K562 (cell line): ENCODE measurements around the gene XPNPEP3. TPM values are rescaled to one million over a fixed set of nuclear protein-coding genes. Genes with fewer than 3 reads are reported as not detected.

Experiments used
- BCL6 ChIP-seq: fragments of 250-450 bp; sonication (Bioruptor Pico); IDR thresholded peaks from 2 replicates; pipeline ENCODE4 v1.4.0; 2020
- CBX8 ChIP-seq: fragments of 200-600 bp; sonication (generic); IDR thresholded peaks from 2 replicates; pipeline ENCODE4 v1.6.1; 2012; ENCODE audit warnings: borderline replicate concordance, mixed run types, low read depth, mild to moderate bottlenecking, moderate library complexity, mixed read lengths, low read length, control low read depth, inconsistent platforms; ENCODE audit not compliant: poor library complexity, severe bottlenecking; ENCODE audit errors: extremely low read depth
- GATA2 ChIP-seq: sonication (generic); formaldehyde crosslinking; IDR thresholded peaks from 2 replicates; pipeline ENCODE4 v1.4.0; 2020; ENCODE audit warnings: mild to moderate bottlenecking, missing genetic modification reagents
- POLR3A ChIP-seq: IDR thresholded peaks from 2 replicates; pipeline ENCODE4 v1.6.1; 2011; ENCODE audit warnings: borderline replicate concordance, mild to moderate bottlenecking, moderate library complexity; ENCODE audit not compliant: insufficient read length, insufficient read depth; ENCODE audit errors: extremely low read depth
- RBM17 ChIP-seq: fragments of 200-400 bp; formaldehyde crosslinking; IDR thresholded peaks from 2 replicates; pipeline ENCODE4 v1.6.1; 2017; ENCODE audit warnings: low read depth, mild to moderate bottlenecking, low read length, borderline replicate concordance
- RHOXF2B ChIP-seq: fragments of 250-450 bp; sonication (Bioruptor Pico); conservative IDR thresholded peaks from 2 replicates; pipeline ENCODE4 v1.5.1; 2021
- ZFP91 ChIP-seq: sonication (generic); formaldehyde crosslinking; IDR thresholded peaks from 2 replicates; pipeline ENCODE4 v1.8.0; 2022; ENCODE audit warnings: mild to moderate bottlenecking, missing genetic modification reagents
- ZNF445 ChIP-seq: fragments of 250-450 bp; sonication (Bioruptor Pico); IDR thresholded peaks from 2 replicates; pipeline ENCODE4 v1.4.0; 2020; ENCODE audit warnings: low read depth, mild to moderate bottlenecking, moderate library complexity
- ZNF75A ChIP-seq: fragments of 450-650 bp; formaldehyde crosslinking; IDR thresholded peaks from 2 replicates; pipeline ENCODE4 v1.4.0; 2020; ENCODE audit warnings: mild to moderate bottlenecking
- polyA plus RNA-seq, 8 experiments: library from polyadenylated mRNA; depleted of rRNA in 4 of 8; stranded (reverse) in 5 of 8; unstranded in 3 of 8; fragments of >200 nt; fragmentation: Nextera tagmentation in 2 of 8; fragmentation: Illumina TruSeq in 1 of 8; extraction: Ambion mirVana in 2 of 8; extraction: Trizol in 1 of 8; gene quantifications; 2 replicates each; pipeline versions ENCODE4 v1.2.1 to v1.2.3, GENCODE V29; 2011 to 2014; ENCODE audit warnings: inconsistent platforms in 1 of 8, missing spikeins in 1 of 8
- total RNA-seq, 7 experiments: library from RNA; depleted of rRNA in 6 of 7; stranded (reverse); fragments of >200 nt in 6 of 7; fragmentation: Illumina TruSeq in 2 of 7; extraction: Trizol in 2 of 7; gene quantifications; 2 replicates each; pipeline versions ENCODE4 v1.2.1 to v1.2.3, GENCODE V29; 2011 to 2021; ENCODE audit warnings: low replicate concordance in 1 of 7
- TF ChIP-seq, protein P1 (sequence below): fragments of 450-650 bp; IDR thresholded peaks from 2 replicates; pipeline ENCODE4 v1.6.1; 2014; ENCODE audit warnings: low read depth, mild to moderate bottlenecking, moderate library complexity, borderline replicate concordance

Gene XPNPEP3
- total and polyA plus RNA-seq, 9 of the 15 experiments (the other 6 are each of a cell fraction or from before 2014, with no cell fraction given), result 9.1 to 22.6 (median 15.6) TPM

- no peak for TF ChIP-seq POLR3A
- no peak for TF ChIP-seq ZNF445 (CRISPR knock-in tag)
- TF ChIP-seq ZFP91 (CRISPR knock-in tag), result no peak
- TF ChIP-seq CBX8, result no peak
- TF ChIP-seq RBM17, result no peak
- TF ChIP-seq BCL6 (CRISPR knock-in tag), result no peak
- TF ChIP-seq, protein P1, sequence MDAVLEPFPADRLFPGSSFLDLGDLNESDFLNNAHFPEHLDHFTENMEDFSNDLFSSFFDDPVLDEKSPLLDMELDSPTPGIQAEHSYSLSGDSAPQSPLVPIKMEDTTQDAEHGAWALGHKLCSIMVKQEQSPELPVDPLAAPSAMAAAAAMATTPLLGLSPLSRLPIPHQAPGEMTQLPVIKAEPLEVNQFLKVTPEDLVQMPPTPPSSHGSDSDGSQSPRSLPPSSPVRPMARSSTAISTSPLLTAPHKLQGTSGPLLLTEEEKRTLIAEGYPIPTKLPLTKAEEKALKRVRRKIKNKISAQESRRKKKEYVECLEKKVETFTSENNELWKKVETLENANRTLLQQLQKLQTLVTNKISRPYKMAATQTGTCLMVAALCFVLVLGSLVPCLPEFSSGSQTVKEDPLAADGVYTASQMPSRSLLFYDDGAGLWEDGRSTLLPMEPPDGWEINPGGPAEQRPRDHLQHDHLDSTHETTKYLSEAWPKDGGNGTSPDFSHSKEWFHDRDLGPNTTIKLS, result no peak
- TF ChIP-seq RHOXF2B (CRISPR knock-in tag), result no peak
- TF ChIP-seq GATA2, result no peak
- TF ChIP-seq ZNF75A (CRISPR knock-in tag), result no peak
Observed at GRCh38 chr22:40862537-40862936, 5.6 kb downstream of the XPNPEP3 start (continued).
